GM18499 (cell line): Measurements from ENCODE around the gene APOLD1.
A peak's percentile ranks its signal among the peaks of the same experiment; 100 is the strongest.
"Not testable (repeated sequence)": the region's sequence is repeated elsewhere in the genome, so short reads cannot be mapped to it uniquely, and the experiment has no call there.

Experiments used
- ATAC-seq: cut with Tn5 transposase; IDR thresholded peaks from one replicate; pipeline ENCODE4 v1.9.1; 2021; ENCODE audit warnings: moderate number of reproducible peaks; ENCODE audit not compliant: insufficient read depth, unreplicated experiment

Gene APOLD1

GRCh38 chr12:12784116-12784515 is 1.3 kb upstream of the APOLD1 start:
- no peak for ATAC-seq

DNA sequence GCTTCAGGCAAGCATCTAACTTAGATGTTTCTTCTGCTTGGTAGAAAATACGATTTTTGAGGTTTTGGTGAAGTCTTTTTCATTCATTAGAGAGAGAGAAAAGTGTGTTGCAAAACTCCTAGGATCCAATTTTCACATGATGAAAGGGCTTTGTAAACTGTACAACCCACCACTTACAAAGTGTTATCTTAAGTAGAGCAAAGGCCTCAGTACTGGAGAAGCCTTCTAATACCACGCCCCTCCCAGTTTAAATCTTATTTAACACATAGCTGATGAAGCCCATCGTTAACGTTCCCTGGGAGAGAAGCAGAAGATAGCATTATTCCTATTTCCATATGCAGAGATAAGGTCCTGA is 869 bp downstream of the APOLD1 start:
- ATAC-seq = no peak

- ATAC-seq = no peak
Measured at GRCh38 chr12:12786706-12787601, 1.5 kb downstream of the APOLD1 start.

GRCh38 chr12:12788131-12788530 is 2.7 kb downstream of the APOLD1 start:
- ATAC-seq = no peak

GRCh38 chr12:12788675-12789368 is 3.4 kb downstream of the APOLD1 start:
- peak; percentile 54 for ATAC-seq

DNA sequence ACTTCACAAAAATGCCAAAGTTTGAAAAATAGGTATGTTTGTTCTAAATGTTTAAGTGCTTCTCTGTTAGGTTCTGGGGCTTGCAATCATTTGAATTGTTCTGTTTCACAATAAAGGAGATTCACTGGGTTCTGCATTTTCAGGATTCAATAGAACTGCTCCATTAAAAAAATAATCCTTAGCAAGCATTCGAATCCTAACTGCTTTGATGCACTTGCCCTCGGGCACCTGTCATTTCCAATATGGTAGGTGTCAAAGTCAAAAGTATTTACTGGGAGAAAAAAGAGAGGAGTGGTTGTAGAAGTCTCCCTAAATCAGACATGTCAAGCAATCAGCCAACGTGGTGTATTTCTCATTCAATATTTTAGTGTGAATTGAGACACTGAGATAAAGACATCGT is 5.5 kb downstream of the APOLD1 start:
- ATAC-seq = no peak

- ATAC-seq = no peak
Measured at GRCh38 chr12:12791756-12792369, 6.4 kb downstream of the APOLD1 start.

DNA sequence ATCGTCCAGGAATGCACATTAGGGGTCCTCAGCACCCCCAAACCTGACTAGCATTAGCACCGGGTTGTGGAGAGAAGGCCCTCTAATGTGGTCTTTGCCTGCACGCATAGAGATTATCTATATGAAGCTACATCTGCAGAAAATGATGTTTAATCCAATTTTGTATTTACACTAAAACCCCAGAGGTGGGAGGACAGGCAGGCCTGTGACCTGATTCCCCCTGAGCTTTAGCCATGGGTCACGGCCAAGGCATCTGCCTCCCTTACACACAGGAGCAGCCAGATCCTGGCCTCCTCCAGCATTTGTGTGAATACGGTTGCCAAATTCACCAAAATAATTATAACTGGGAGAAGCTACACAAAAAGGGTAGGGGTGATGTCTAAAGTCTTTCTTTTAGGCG is 7.0 kb downstream of the APOLD1 start:
- no peak for ATAC-seq

- ATAC-seq = no peak
Measured at GRCh38 chr12:12794686-12795085, 9.2 kb downstream of the APOLD1 start.

- no peak for ATAC-seq
Measured at GRCh38 chr12:12796171-12796570, 10.7 kb downstream of the APOLD1 start.

- no peak for ATAC-seq
Measured at GRCh38 chr12:12796928-12797793, 11.7 kb downstream of the APOLD1 start.

GRCh38 chr12:12797794-12798152 is 12.3 kb downstream of the APOLD1 start:
- no peak for ATAC-seq

- ATAC-seq = no peak
Measured at GRCh38 chr12:12798480-12798879, 13.0 kb downstream of the APOLD1 start.

GRCh38 chr12:12799163-12799920 is 13.9 kb downstream of the APOLD1 start:
- no peak for ATAC-seq

GRCh38 chr12:12800406-12801180 is 15.1 kb downstream of the APOLD1 start:
- ATAC-seq = no peak

GRCh38 chr12:12801656-12802055 is 16.2 kb downstream of the APOLD1 start:
- ATAC-seq = not testable (repeated sequence)

GRCh38 chr12:12803186-12803585 is 17.7 kb downstream of the APOLD1 start:
- no peak for ATAC-seq

DNA sequence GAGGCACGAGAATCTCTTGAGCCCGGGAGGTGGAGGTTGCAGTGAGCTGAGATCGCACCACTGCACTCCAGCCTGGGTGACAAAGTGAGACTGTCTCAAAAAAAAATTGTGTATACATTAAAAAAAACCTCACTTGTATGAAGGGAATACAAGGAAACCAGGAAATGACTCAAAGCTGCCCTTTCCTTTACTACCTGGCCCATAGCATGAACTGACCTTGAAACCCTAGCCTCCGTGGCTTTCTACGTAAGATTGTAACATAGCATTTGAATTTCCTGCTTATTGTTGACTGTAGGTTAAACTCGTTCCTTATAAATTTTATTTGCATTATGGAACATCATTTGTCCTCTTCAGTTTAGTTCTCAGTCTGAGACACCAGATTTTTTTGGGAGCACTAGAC is 18.6 kb downstream of the APOLD1 start:
- ATAC-seq = no peak

DNA sequence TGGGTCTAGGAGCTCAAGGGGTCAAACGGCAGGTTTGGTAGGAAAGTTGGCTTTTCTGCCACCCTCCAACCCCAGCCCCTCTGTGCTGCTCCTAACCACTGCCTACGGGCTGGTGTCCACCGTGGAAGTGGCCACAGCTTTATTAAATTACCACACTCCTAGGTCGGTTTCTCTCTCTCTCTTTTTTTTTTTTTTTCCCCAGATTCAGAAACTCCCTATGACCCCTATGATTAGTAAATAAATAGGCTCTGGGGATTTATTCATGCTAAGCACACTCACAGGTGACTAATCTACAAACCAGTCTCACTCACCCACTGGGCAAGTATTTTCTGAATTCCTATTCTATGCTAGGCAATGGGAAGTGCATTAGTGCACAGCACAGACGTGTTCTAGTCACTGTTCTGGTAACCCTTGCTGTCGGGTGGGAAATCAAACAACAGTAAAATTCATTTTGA is 19.0 kb downstream of the APOLD1 start:
- no peak for ATAC-seq
